HG03378 (cell line): ENCODE measurements around the gene PADI1.
"Not testable (repeated sequence)": the region's sequence is repeated elsewhere in the genome, so short reads cannot be mapped to it uniquely, and the experiment has no call there.

Source experiments
- ATAC-seq: cut with Tn5 transposase; IDR thresholded peaks from one replicate; pipeline ENCODE4 v1.9.1; 2021; ENCODE audit warnings: mild to moderate bottlenecking, moderate library complexity; ENCODE audit not compliant: unreplicated experiment

PADI1 gene

DNA sequence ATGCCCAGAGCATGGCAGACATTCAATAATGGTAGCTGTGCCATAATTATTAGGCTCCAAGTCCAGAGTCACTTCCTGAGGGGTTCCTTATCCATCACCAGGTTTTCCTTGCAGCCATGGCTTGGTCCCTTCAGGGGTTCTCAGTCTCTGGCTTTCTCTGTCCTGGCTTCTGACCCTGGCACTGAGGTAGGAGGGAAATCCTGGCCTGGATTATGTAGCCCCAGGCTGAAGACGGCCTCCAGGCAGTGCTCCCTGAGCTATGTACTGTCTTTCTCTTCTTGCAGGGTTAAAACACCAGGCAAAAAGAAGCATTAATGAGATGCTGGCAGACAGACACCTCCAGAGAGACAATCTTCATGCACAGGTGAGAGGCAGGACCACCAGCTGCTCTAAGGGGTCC lies 34.5 kb downstream of the PADI1 start:
- ATAC-seq: no peak

DNA sequence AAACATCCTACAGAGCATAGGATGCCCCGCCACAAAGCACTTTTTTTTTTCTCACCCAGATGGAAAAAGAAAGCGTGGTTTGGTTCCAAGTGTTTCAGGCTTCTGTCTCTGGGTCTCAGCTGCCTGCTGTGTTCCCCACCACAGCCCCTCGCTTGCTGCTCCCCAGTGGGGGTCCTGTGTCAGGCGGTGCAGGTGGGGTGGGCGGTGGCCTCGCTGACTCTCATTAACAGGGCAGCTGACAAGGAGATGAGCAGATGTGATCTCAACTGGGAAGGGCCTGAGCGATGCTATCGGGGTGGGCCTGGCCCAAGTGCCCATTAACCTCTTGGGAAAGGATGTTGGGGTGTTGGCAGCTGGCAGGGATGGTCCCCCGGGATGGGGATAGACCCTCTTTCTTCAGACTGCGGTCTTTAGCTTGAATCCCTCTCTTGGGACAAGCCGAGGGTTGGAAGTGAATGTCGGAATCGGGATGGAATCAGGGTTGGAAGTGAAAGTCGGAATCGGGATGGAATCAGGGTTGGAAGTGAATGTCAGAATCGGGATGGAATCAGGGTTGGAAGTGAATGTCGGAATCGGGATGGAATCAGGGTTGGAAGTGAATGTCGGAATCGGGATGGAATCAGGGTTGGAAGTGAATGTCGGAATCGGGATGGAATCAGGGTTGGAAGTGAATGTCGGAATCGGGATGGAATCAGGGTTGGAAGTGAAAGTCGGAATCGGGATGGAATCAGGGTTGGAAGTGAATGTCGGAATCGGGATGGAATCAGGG lies 36.3 kb downstream of the PADI1 start:
- not testable (repeated sequence) for ATAC-seq

DNA sequence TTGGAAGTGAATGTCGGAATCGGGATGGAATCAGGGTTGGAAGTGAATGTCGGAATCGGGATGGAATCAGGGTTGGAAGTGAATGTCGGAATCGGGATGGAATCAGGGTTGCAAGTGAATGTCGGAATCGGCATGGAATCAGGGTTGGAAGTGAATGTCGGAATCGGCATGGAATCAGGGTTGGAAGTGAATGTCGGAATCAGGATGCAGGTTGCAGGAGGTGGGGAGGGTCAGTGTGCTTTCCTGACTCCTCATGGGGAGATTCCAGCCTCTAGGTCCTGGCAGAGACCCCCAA lies 36.8 kb downstream of the PADI1 start:
- not testable (repeated sequence) for ATAC-seq

DNA sequence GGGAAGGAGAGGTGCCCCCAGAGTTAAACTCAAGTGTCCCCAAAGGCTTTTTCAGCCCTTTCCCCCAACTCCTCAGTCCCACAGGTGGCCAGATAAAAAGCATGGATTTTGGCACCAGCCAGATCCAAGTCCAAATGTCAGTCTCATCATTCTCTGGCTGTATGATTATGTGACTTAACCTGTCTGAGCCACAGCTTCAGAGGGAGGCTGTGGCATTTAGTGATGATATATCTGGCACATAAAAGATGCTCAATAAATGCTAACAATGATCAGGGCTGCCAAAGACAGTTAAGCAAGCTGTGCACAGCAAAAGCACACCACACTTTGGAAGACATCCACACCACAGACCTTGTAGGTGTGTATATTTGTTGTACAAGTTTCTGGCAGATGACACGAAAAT lies 38.3 kb downstream of the PADI1 start:
- no peak for ATAC-seq

DNA sequence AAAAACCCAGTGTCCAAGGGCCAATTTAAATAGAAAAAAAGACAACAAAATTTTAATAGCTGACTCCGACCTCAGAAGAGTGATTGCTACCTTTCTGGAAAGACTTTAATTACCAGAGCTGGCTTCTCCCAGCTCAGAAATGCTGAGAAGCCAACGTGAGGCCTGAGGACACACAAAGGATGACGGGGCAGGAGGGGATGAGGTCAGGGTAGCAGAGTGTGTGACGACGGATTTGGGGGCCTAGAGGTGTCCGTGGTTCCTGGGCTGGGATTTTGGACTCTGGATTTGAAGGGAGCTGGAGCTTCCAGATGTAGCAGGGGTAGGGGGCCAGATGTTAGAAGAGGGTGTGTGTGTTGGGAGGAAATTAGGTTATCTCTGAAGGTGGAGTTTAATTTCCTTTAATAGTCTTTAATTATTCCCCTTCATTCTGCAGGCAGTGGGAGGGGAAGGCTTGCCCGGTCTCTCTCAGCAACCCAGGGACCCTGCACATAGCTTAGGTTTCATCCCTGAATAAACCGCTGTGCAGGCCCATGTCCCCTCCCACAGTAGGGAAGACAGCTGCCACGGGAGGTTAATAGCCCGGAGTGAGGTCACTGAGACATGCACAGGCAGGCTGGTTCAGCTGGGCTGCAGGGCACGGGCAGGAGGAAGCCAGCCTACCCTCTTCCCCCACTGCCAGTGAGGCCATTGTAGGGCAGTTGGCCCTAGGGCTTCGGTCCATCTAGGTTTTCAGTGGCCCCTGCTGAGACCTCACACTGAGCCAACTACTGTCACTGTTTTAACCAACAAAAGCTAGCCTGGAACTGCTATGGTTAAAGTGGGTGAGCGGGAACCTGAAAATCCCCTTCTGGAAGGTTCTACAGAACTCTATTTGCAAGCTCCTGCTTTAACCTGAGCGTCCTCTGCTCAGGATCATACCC lies 40.2 kb downstream of the PADI1 start:
- ATAC-seq: no peak

DNA sequence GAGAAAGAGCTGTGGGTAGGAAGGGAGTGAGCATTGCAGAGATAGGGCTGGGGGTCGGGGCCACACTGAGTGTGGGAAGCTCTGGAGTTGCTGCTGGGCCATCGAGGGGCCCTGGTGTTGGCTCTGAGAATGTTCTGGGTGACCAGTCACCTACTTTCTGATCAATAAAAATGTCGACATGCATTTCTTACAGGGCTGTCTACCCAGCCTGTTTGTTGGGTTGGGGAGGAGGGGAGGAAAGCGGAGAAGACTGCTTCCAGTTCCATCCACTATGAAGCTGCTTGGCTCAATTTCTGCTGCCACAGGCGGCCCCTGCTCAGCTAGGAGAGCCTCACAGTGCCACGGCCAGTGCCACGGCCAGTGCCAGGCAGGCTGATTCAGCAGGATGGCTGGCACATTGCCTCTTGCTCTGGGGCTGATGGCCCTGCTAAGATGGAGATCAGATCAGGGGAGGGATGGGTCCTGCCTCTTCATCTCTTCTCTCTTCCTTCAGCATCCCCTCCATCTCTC lies 40.9 kb downstream of the PADI1 start:
- no peak for ATAC-seq

DNA sequence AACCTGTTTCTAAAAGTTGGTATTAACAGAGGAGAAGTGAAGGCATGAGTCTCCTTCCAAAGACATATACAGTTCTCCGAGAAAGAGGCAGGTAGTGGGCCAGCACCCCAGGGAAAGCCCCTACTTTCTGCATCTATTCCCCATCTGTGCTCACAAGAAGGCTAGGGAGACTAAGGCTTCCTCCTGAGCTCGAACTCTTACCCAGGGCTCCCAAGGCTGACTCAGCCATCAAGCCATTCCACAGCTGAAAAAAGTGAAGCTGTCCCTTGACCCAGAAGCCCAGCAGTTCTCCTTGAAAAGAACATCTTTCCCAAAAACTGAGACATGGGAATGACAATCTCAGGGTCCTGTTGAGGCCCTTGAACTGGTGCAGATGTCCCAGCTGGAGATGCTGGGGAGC lies 42.0 kb downstream of the PADI1 start:
- no peak for ATAC-seq

DNA sequence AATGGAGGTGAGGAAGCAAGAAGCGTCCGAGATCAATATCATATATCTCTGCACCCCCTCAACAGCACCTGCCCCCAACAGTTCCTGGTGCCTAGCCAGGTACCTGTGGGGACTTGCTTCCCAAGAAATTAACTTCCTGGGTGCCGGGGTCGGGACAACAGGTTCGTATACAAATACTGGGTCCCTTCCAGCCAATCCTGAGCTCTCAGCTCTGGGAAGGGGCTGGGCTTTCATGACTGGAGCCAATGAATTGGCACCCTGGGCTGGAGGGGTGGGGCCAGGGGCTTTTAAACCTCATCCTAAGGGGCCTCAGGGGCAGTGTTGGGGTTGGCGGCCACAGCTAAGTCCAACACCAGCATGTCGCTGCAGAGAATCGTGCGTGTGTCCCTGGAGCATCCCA lies 43.9 kb downstream of the PADI1 start, which contains the start of gene PADI3:
TSS of gene PADI3 (plus strand) at position 318 of the 400 bp plus-strand sequence. CDS start at position 358, 40 bp downstream.
- ATAC-seq: no peak

DNA sequence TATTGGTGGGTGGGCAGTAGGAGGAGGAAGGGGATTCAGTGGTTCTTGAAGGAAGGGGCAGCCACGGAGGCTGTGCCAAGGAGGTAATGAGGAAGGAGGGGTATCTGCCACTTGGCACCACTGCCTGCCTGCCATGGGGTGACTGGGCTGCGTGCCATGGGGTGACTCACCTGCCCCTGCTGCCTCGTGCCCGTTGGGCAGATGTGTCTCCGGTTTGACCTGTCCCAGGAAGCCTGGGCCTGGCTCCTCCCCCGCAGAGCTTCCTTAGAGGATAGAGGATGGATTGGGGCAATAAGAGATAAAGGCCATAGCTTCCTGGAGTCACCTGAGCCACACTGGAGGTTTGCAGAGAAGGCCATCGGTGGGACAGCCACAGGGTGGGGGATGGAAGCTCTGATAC lies 45.7 kb downstream of the PADI1 start:
- no peak for ATAC-seq

DNA sequence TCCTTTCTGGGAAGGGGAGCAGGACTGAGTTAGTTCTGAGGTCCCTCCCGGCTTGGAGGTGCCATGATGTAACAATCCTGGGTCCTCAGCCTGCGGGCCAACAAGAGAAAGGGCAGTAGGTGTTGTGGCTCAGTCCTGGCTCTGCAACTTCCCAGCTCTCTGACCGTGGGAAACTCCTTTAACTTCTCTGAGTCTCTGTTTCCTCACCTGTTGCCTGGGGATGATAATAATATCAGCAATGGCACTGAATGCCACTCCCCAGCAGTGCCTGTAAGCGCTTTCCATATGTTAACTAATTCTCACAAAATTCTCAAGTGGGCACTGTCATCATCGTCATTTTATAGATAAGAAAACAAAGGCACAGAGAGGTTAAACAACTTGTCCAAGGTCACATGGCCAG lies 46.3 kb downstream of the PADI1 start:
- no peak for ATAC-seq

DNA sequence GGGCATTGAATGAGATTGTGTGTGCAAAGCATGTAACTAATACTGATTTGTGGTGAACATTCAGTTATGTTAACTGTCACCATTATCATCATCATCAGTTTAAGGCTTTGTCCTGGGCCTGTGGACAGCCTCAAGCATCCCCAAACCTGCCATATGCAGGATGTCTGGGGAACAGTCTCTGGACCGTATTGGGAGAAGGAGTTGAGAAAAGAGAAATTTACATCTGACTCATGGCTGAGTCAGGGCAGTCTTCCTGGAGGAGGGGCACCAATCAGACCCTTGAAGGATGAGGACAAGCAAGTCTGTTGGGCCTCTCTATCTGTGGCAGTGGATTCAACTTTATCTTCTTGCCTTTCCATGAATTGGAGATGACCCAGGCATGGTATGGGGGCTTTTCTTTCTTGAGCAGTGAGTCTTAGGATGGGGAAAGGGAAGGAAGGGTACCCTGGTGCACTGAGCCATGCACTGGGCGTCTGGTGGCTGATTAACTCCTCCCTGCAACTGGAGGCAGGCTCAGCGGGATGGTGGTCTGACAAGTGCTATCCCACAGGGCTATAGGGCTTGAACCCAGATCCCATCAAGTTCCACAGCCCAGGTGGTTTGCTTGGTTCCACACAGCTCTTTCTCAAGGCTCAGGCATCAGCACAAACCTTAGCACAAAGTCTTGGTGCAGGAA lies 46.9 kb downstream of the PADI1 start:
- ATAC-seq: no peak

DNA sequence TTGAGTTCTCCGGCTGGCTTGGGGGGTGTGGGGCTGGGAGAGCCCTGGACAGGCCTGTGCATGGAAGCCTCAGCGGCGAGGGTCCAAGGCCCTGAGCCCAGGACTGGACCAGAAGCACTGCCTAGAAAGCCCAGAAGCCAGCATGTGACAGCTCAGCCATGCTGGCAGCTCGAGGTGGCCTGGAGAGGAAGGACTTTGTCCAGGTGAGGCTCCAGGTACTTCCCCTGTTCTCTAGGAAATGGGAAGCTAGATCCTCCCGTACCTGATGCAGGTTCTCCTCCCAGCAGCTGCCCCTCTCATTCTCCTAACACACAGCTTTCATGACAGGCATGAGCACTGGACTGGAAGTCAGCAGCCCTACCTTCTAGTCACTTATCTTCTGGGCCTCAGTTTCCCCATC lies 50.4 kb downstream of the PADI1 start:
- ATAC-seq: no peak

DNA sequence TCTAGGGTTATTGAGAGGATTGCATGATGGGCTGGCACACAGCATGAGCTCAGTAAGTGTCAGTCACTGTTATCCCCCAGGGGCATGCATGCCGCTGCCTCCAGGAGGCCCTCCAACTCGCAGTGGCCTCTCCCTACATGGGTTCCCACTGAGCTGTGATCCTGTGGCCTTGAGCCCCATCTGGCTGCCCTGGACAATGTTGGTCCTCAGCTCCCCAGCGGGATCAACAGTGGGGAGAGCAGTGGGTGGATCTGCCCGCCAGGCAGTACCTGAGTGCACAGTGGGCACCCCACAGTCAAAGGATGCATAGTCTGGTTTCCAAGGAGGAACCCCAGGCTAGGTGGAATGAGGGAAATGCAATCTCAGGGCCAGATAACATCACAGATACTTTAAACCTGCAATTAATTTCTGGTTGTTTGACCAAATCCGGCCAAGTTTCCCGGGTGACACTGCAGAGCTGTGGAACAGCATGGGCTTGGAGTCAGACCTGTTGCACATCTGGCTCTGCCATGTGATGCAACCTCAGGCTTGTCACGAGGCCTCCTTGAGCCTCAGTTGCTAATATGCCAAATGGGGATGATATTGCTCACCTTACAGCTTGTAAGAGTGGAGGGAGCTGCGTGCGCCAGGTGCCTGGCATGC lies 53.3 kb downstream of the PADI1 start:
- ATAC-seq: no peak

DNA sequence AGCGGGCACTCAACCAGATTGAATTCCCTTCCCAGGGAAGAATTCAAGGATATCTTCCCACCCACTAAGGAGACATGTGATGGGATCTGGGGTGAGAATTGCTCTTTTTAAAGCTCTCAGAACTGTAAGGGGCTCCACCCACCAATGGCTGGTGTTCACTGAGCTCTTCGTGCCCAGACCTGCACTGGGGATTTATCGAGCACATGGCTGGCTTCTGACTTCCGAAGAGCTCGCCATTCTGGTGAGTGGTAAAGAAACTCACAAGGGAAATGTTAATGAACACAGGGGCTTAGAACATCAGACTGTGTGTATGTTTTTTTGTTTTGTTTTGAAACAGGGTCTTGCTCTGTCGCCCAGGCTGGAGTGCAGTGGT lies 53.8 kb downstream of the PADI1 start:
- no peak for ATAC-seq

DNA sequence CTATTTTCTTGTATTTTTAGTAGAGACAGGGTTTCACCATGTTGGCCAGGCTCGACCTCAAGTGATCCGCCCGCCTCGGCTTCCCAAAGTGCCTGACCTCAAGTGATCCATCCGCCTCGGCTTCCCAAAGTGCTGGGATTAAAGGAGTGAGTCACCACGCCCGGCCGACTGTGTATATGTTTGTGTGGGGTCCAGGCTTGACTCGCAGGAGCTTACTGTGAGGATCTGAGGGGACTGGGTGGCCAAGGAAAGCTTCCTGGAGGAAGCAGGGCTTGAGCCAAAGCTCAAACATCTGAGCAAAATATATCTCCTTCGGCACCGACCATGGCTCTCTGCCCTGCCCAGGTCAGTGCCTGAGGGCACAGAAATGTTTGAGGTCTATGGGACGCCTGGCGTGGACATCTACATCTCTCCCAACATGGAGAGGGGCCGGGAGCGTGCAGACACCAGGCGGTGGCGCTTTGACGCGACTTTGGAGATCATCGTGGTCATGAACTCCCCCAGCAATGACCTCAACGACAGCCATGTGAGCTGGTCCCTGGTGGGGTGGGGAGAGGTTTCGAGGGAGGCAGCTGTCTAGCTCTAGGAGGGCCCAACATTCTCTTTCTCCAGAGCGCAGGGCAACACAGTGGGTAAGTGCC lies 54.4 kb downstream of the PADI1 start:
- ATAC-seq: no peak

DNA sequence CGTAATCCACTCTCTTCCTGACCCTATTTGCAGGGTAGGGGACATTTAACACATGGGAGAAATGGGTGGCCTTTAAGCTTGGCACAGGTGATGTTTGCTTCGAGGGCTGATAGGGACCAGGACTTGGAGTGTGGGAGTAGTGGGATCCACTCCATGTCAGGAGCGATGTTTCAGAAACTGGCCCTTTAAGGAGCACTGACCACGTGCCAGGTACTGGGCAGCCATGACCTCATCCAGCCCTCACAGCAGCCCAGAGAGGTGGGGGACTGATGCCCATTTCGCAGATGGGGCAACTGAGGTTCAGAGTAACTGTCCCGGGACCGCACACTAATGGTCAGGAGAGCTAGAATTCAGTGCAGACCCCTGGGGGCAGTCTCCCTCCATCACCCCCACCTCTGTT lies 55.3 kb downstream of the PADI1 start:
- ATAC-seq: no peak

DNA sequence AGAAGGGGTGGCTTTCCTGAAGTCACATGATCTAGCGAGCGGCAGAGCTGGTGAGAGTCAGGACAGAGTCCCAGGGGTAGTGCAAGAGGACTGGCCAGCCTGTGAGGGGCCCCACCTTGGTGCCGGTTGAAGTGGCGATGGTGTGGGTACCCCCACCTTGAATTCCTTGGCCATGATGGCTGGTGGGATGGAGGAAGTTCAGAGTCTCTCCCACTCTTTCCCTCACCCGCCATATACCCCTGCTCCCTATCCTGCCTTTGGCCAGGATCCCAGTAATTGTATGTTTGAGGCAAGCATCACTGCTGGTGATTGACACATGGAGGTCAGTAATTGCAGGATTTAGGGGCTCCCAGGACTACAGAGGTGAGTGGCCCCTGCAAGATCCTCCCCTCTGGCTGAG lies 55.8 kb downstream of the PADI1 start:
- ATAC-seq: no peak

DNA sequence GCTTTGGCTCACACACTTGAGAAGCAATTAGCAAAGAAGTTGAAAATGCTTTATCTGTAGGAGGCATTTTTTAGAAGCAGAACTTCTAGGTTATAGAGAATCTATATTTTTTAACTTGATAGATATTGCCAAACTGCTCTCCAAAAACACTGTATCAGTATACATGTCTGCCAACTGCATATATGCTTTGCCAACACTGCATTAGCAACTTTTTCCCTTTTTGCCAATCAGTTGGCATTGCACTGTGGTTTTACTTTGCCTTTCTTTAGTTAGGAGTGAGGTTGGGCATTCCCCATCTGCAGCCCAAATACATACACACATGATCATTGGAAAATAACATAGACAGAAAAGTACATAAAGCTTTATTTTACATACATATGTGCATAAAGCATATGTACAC lies 59.0 kb downstream of the PADI1 start:
- no peak for ATAC-seq

DNA sequence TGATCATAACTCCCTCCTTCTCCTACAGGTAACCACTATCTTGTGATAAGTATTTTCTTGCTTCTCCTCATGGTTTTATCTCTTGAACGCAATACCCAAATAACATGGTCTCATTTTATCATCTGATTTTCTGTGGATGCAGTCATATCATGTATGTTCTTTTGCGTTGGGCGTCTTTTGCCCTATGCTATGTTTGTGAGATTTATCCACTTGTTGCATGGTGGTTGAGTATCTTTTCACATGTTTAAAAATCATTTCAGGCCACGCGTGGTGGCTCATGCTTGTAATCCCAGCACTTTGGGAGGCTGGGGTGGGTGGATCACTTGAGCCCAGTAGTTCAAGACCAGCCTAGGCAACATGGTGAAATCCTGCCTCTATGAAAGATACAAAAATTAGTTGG lies 59.5 kb downstream of the PADI1 start:
- no peak for ATAC-seq

DNA sequence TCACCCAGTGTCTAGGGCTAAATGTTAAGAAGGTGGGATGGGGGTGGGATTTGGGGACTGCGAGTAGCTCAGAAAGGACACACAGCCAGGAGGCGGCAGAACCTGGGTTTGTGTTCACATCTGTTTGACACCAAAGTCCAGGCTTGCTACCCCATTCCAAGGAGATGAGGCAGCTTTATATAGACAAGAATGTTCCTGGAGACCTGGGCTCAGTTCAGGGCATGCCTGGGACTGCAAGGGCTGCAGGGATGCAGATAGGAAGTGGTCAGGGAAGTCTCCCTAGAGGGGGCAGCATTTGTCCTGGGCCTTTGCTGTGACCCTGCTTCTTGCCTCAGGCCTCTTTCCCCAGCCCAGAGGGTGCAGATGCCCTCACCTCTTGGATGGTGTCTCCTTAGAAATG lies 60.2 kb downstream of the PADI1 start:
- no peak for ATAC-seq

DNA sequence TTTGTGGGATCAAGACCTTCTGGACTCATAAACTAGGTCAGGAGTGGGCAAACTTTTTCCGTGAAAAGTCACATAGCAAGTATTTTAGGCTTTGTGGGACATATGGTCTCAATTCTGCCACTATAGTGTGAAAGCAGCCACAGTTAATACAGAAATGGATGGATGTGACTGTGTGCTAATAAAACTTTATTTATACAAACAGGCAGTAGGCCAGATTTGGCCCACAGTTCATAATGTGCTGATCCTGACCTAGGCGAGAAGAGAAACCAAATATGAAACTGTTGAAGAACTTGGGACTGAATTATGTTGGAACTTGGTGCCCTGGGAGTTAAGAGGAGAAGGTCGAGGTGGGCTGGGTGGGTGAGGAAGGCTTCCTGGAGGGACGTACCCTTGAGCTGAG lies 61.0 kb downstream of the PADI1 start:
- ATAC-seq: no peak
